HG02885 (cell line): ENCODE measurements around the gene TMEM187.

ENCODE experiments used
- ATAC-seq: cut with Tn5 transposase; IDR thresholded peaks from one replicate; pipeline ENCODE4 v1.9.1; 2021; ENCODE audit warnings: mild to moderate bottlenecking; ENCODE audit not compliant: unreplicated experiment, poor library complexity

The TMEM187 gene

GRCh38 chrX:153934762-153935325 lies 37.7 kb upstream of the TMEM187 start, which contains the start of gene NAA10:
Gene NAA10, minus strand, starts transcription at chrX:153935037. Its CDS starts 133 bp downstream, at chrX:153934904.
- ATAC-seq: peak; percentile 92

- ATAC-seq: no peak
Observed at GRCh38 chrX:153935326-153935851, 37.2 kb upstream of the TMEM187 start.

- ATAC-seq: no peak
Observed at GRCh38 chrX:153937056-153937455, 35.5 kb upstream of the TMEM187 start.

GRCh38 chrX:153938226-153938786 lies 34.2 kb upstream of the TMEM187 start:
- no peak for ATAC-seq

- ATAC-seq: no peak
Observed at GRCh38 chrX:153939573-153939972, 33.0 kb upstream of the TMEM187 start.

GRCh38 chrX:153941336-153942252 lies 31.0 kb upstream of the TMEM187 start:
- no peak for ATAC-seq

GRCh38 chrX:153944140-153944799 lies 28.3 kb upstream of the TMEM187 start, which contains the start of gene RENBP:
Gene RENBP, minus strand, starts transcription at chrX:153944643. Its CDS starts 33 bp downstream, at chrX:153944610.
- no peak for ATAC-seq

GRCh38 chrX:153944800-153945150 lies 27.8 kb upstream of the TMEM187 start:
- no peak for ATAC-seq

- ATAC-seq: no peak
Observed at GRCh38 chrX:153945956-153946943, 26.3 kb upstream of the TMEM187 start.

- peak; percentile 83 for ATAC-seq
Observed at GRCh38 chrX:153947009-153947769, 25.4 kb upstream of the TMEM187 start.

GRCh38 chrX:153948002-153948466 lies 24.5 kb upstream of the TMEM187 start:
- no peak for ATAC-seq

GRCh38 chrX:153948847-153949805 lies 23.4 kb upstream of the TMEM187 start:
- ATAC-seq: no peak

GRCh38 chrX:153950127-153950526 lies 22.4 kb upstream of the TMEM187 start:
- ATAC-seq: no peak

- no peak for ATAC-seq
Observed at GRCh38 chrX:153951683-153952372, 20.7 kb upstream of the TMEM187 start.

GRCh38 chrX:153952373-153953026 lies 20.1 kb upstream of the TMEM187 start:
- ATAC-seq: no peak

GRCh38 chrX:153953342-153953830 lies 19.2 kb upstream of the TMEM187 start:
- peak; percentile 72 for ATAC-seq
